Activated B cell treated with CpG ODN at 0.5 μM for 24 hours (primary cell): ENCODE results near the gene EEF2KMT. TPM values are rescaled to one million over a fixed set of nuclear protein-coding genes. Genes with fewer than 3 reads are reported as not detected.
"Not testable (repeated sequence)": the region's sequence is repeated elsewhere in the genome, so short reads cannot be mapped to it uniquely, and the experiment has no call there.

Experiments
- ATAC-seq: fragments of 200-7000 bp; cut with Tn5 transposase; one replicate; pipeline ENCODE4 v1.10.0; 2021; ENCODE audit warnings: low read depth, mild to moderate bottlenecking, moderate library complexity
- CTCF ChIA-PET: fragments of 350-600 bp; sonication (Branson Sonifier 250); formaldehyde crosslinking; loops from one replicate; lab custom pipeline; 2021; ENCODE audit warnings: antibody characterized with exemption; lab: Charles Lee
- POLR2A ChIA-PET: fragments of 350-600 bp; sonication (Branson Sonifier 250); formaldehyde crosslinking; loops from one replicate; lab custom pipeline; 2021; ENCODE audit warnings: antibody characterized with exemption; lab: Charles Lee
- DNase-seq: peaks from one replicate; pipeline ENCODE4 v3.0.0; 2022
- H3K27ac Mint-ChIP-seq: one replicate; pipeline ENCODE4 v1.8.0; 2020; ENCODE audit warnings: mixed read lengths
- H3K27me3 Mint-ChIP-seq: one replicate; pipeline ENCODE4 v1.8.0; 2021; ENCODE audit warnings: mixed read lengths
- H3K36me3 Mint-ChIP-seq: one replicate; pipeline ENCODE4 v1.8.0; 2021; ENCODE audit warnings: low read depth, mixed read lengths
- H3K4me1 Mint-ChIP-seq: one replicate; pipeline ENCODE4 v1.8.0; 2021; ENCODE audit warnings: mixed read lengths
- H3K4me3 Mint-ChIP-seq: one replicate; pipeline ENCODE4 v1.8.0; 2020; ENCODE audit warnings: mild to moderate bottlenecking, mixed read lengths
- H3K9me3 Mint-ChIP-seq: one replicate; pipeline ENCODE4 v1.8.0; 2020; ENCODE audit warnings: mixed read lengths
- CTCF ChIP-seq: fragments of 200-600 bp; IDR thresholded peaks from one replicate; pipeline ENCODE4 v1.8.0; 2022; ENCODE audit warnings: antibody characterized with exemption, mild to moderate bottlenecking
- intact Hi-C: fragments of 100-400 bp; cut with micrococcal nuclease; formaldehyde crosslinking; loops from one replicate; pipeline ENCODE4 v1.15.1; 2024
- total RNA-seq: library from RNA; stranded (reverse); gene quantifications from 2 replicates; pipeline ENCODE4 v1.2.3, GENCODE V29; 2022

EEF2KMT gene
- total RNA-seq, 1 donor from 2014 or later: 14.9 TPM

DNA sequence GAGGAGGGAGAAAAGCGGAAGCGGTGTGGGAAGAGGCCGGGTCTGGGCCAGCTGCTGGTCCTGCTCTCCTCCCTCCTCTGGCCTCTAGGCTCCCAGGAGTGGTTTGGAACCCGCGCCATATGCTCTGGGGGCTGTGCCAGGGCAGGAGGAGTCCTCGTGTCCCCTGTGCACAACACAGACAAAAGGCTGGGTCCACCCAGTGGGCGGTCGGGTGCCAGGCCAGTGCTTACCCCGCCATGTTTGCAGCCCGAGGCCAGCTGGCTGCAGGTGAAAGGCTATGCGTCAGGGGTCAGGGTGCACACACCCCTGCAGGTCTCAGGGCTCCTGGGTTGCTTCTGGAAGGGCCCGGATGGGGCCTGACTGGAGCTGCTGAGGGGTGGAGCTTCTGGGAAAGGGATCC is 17.1 kb downstream of the EEF2KMT start:
- CTCF ChIA-PET, DNase-seq, intact Hi-C loops, ATAC-seq, H3K27ac Mint-ChIP-seq, H3K9me3 Mint-ChIP-seq, H3K4me3 Mint-ChIP-seq, H3K4me1 Mint-ChIP-seq, H3K27me3 Mint-ChIP-seq, POLR2A ChIA-PET: not testable (repeated sequence)
- peaks cover 79% of the 10 kb centered on the region for H3K36me3 Mint-ChIP-seq

DNA sequence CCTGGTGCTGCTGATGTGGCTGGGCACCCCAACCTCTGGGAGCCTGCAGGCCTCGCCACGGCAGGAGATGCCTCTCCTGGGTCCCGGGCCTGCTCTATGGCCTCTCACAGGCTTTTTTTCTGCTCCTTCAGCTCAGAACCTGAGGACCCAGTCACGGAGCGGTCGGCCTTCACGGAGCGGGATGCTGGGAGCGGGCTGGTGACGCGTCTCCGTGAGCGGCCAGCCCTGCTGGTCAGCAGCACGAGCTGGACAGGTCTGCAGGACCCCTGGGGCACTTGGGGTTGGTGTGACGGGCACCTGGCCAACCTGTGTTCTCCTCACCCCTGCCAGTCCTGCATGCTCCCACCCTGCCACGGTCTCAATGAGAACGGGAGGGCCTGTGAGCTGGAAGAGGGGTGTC is 19.0 kb downstream of the EEF2KMT start:
- Mint-ChIP-seq H3K27ac (no peak overlapping the region), H3K9me3 (no peaks in the 10 kb centered on the region), H3K4me3 (no peak overlapping the region), H3K4me1 (no peaks in the 10 kb centered on the region), H3K36me3 (peaks cover 73% of the 10 kb centered on the region), H3K27me3 (no peaks in the 10 kb centered on the region)
- ATAC-seq (no peak), DNase-seq (no peak)
- intact Hi-C loops: no loop called here
- CTCF ChIA-PET: no interaction called here
- no peak for TF ChIP-seq CTCF
- POLR2A ChIA-PET: no interaction called here

DNA sequence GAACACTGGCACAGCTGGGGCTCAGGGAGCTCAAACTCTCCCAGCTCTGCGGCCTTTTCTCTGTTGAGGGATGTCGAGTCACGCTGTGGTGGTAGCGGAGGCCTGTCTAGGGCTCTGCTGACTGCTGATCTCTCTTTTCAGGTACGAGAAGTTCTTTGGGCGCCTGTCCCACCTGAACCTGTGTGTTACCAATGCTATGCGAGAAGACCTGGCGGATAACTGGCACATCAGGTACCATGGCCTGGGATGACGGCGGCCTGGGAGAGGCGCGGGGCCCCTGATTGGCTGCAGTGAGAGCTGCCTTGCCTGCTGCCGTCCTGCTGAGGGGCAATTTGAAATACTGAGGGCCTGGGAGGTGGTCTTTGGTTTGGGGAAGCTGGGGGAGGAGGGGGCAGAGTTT is 20.3 kb downstream of the EEF2KMT start:
- H3K4me1 Mint-ChIP-seq: peaks cover 12% of the 10 kb centered on the region
- intact Hi-C loops: no loop called here
- ChIA-PET CTCF (no interaction called here), POLR2A (no interaction called here)
- DNase-seq (no peak), ATAC-seq (no peak)
- no peaks in the 10 kb centered on the region for H3K27me3 Mint-ChIP-seq
- no peak overlapping the region for H3K27ac Mint-ChIP-seq
- TF ChIP-seq CTCF: no peak
- H3K9me3 Mint-ChIP-seq: no peaks in the 10 kb centered on the region
- no peak overlapping the region for H3K4me3 Mint-ChIP-seq
- H3K36me3 Mint-ChIP-seq: peaks cover 63% of the 10 kb centered on the region

DNA sequence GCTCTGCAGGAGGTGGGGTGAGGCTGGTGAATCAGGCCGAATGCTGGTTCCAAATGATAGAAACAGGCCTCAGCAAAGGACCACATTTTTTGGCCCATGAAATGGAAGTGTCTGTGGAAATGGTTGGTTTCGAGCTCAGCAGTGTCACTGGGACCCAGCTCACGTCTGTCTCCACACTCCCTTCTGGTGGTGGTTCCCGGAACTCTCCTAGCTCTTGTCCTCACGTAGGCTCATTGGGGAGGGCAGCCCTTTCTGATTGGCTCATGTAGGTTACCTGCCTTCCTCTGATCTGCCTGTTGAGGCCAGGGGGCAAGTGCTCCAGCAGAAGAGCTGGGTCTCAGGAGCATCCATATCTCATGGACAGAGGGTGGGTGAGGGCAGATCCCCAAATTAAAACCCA is 22.0 kb downstream of the EEF2KMT start:
- H3K4me1 Mint-ChIP-seq: peaks cover 25% of the 10 kb centered on the region
- no peak for TF ChIP-seq CTCF
- H3K27me3 Mint-ChIP-seq: no peaks in the 10 kb centered on the region
- intact Hi-C loops: no loop called here
- H3K4me3 Mint-ChIP-seq: no peak overlapping the region
- ATAC-seq (no peak), DNase-seq (no peak)
- H3K9me3 Mint-ChIP-seq: no peaks in the 10 kb centered on the region
- ChIA-PET CTCF (interaction anchor here (3.0 kb wide), 1 partner anchor 16 kb away, joined by 10 read pairs; no protein-coding TSS in a partner anchor), POLR2A (no interaction called here)
- H3K36me3 Mint-ChIP-seq: peaks cover 58% of the 10 kb centered on the region
- no peak overlapping the region for H3K27ac Mint-ChIP-seq

- H3K4me3 Mint-ChIP-seq, H3K27me3 Mint-ChIP-seq, DNase-seq, POLR2A ChIA-PET, H3K27ac Mint-ChIP-seq, H3K9me3 Mint-ChIP-seq, ATAC-seq: not testable (repeated sequence)
- intact Hi-C loops: loop anchor here (5.0 kb wide), 1 partner anchor 226 kb away; the partner anchor contains the start of genes GLYR1 and UBN1
- peaks cover 25% of the 10 kb centered on the region for H3K4me1 Mint-ChIP-seq
- CTCF ChIA-PET: interaction anchor here (3.0 kb wide), 1 partner anchor 18 kb away, joined by 10 read pairs; no protein-coding TSS in a partner anchor
- H3K36me3 Mint-ChIP-seq: peaks cover 45% of the 10 kb centered on the region
Observed at GRCh38 chr16:5073771-5074170, 23.8 kb downstream of the EEF2KMT start.

- POLR2A ChIA-PET: interaction anchor here (1.2 kb wide), 1 partner anchor 339 kb away, joined by 3 read pairs; the partner anchor contains the start of genes ANKS3 and DNAAF8
- no peak for TF ChIP-seq CTCF
- Mint-ChIP-seq H3K27ac (peak overlapping the region; percentile 68), H3K36me3 (peaks cover 40% of the 10 kb centered on the region), H3K4me3 (peak overlapping the region; percentile 70), H3K27me3 (no peaks in the 10 kb centered on the region), H3K9me3 (no peaks in the 10 kb centered on the region), H3K4me1 (peaks cover 25% of the 10 kb centered on the region)
- intact Hi-C loops: loop anchor here (5.0 kb wide), 1 partner anchor 226 kb away; the partner anchor contains the start of genes GLYR1 and UBN1
- DNase-seq (no peak), ATAC-seq (no peak)
- CTCF ChIA-PET: interaction anchor here (3.0 kb wide), 1 partner anchor 18 kb away, joined by 10 read pairs; no protein-coding TSS in a partner anchor
Observed at GRCh38 chr16:5073279-5073629, 24.3 kb downstream of the EEF2KMT start.
